Stomach (tissue), 19 donors: ENCODE data around the gene POTED. TPM values are rescaled to one million over a fixed set of nuclear protein-coding genes. Genes with fewer than 3 reads are reported as not detected.
"Not testable (repeated sequence)": the region's sequence is repeated elsewhere in the genome, so short reads cannot be mapped to it uniquely, and the experiment has no call there.

Experiments
- DNase-seq, 2 donors: peaks; one replicate each; pipeline versions ENCODE4 v3.0.0 to v3.0.0-alpha.2; 2013 to 2019
- H3K27ac ChIP-seq, 5 donors: fragments of 200-600 bp in 4 of 5; sonication (generic) in 4 of 5; one replicate each; pipeline ENCODE4 v1.5.1; 2013 to 2019; ENCODE audit warnings: mild to moderate bottlenecking in 1 of 5, moderate library complexity in 1 of 5
- H3K27me3 ChIP-seq, 3 donors: fragments of 200-600 bp; sonication (generic); one replicate each; pipeline ENCODE4 v1.5.1; 2017 to 2019; ENCODE audit warnings: mixed run types in 1 of 3
- H3K36me3 ChIP-seq, 4 donors: fragments of 200-600 bp; sonication (generic); 1 replicate in 3 of 4; 2 replicates in 1 of 4; pipeline ENCODE4 v1.5.1; 2016 to 2019
- H3K4me1 ChIP-seq, 4 donors: fragments of 200-600 bp; sonication (generic); one replicate each; pipeline ENCODE4 v1.5.1; 2016 to 2019
- H3K4me3 ChIP-seq, 4 donors: fragments of 200-600 bp; sonication (generic) in 3 of 4; one replicate each; pipeline ENCODE4 v1.5.1; 2016 to 2019; ENCODE audit warnings: mild to moderate bottlenecking in 1 of 4
- H3K9me3 ChIP-seq, 4 donors: fragments of 200-600 bp; sonication (generic); one replicate each; pipeline ENCODE4 v1.5.1; 2016 to 2019
- WGBS, 5 donors: extraction: QIAGEN DNeasy Blood & Tissue Kit in 3 of 5; methylation state at CpG; one replicate each; pipeline versions ENCODE4 v1.1.5 to v1.1.7; 2013 to 2018; 5-methylcytosine and 5-hydroxymethylcytosine counted together
- intact Hi-C: fragments of 100-400 bp; cut with DNase I; formaldehyde crosslinking; loops from one replicate; pipeline ENCODE4 v1.15.1; 2023; ENCODE audit warnings: low total_unique reads
- long read RNA-seq, 10 donors: transcript quantifications; one replicate each; lab custom pipeline, GENCODE V29; 2026
- polyA plus RNA-seq, 3 donors: library from polyadenylated mRNA; stranded (reverse); fragments of 200-250 nt; gene quantifications; one replicate each; pipeline ENCODE4 v1.2.3, GENCODE V29; 2013
- small RNA-seq, 4 donors: library from RNA; depleted of rRNA; stranded (forward); fragments of <200 nt; gene quantifications; one replicate each; pipeline ENCODE3, GENCODE V24; 2016
- total RNA-seq, 5 donors: library from RNA; depleted of rRNA; stranded (reverse); fragments of >200 nt; gene quantifications; one replicate each; pipeline versions ENCODE4 v1.1.0 to v1.2.3, GENCODE V29; 2014 to 2016
- donor health status: healthy with polysubstance abuse.
- donor health status: Bipolar disorder and iron deficiency.
- donor health status: healthy.

The POTED gene
- not detected for total RNA-seq
- not detected for polyA plus RNA-seq
- long read RNA-seq, donor 1 = 0 reads
- long read RNA-seq, donor 2 = 0 reads
- long read RNA-seq, donor 3 = 0 reads
- long read RNA-seq, donor 4 = 0 reads
- long read RNA-seq, donor 5 = 0 reads
- long read RNA-seq, donor 6 = 0 reads
- long read RNA-seq, donor 7 = 0 reads
- long read RNA-seq, donor 8 = 0 reads
- long read RNA-seq, donor 9 = 0 reads
- long read RNA-seq, donor 10 = 0 reads

DNA sequence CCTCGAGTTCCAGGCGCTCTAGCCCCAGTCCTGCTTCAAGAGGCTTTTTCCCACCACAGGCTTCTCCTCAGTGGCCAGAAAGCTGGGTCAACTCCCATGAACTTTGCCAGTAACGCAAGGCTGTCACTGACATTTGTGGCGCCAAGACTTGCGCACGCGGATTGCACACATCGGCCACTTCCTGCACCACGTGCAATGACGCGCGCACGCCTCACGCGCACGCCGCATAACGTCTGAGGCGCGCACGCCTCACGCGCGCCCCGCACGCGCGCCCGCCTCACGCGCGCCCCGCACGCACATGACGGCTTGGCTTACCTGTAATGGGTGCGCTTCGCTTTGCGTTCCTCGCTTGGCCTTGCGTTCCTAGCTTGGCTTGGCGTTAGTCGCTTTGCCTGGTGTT lies at the start of gene POTED:
Gene POTED (plus strand): TSS at position 301 of the 400 bp plus-strand sequence. CDS start 452 bp downstream, outside the sequence.
- H3K27ac ChIP-seq, DNase-seq, H3K9me3 ChIP-seq, H3K27me3 ChIP-seq, intact Hi-C loops, H3K4me1 ChIP-seq, H3K4me3 ChIP-seq, H3K36me3 ChIP-seq: not testable (repeated sequence)
- WGBS, 5 donors = 79 to 89% (median 85%) methylated on average over 13 to 36 of the region's 42 CpGs; no CpG with 5 or more reads in 1 of the 5 donors

DNA sequence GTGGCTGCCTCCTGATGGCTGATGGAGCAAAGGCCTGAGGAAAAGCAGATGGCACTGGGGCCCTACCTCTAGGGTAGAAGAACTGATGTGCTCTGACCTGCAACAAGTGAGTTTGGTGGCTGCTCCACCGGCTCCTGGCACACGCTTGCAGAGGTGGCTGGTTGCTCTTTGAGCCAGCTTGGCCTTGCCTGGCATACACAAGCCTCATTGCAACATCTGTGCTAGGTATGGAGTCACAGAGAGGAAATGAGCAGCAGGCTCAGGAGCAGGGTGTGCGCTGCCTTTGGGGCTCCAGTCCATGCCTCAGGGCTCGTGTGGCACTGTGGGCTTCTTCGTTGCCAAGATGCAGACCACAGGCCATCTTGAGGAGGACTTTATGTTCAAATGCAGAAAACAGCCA lies 40.5 kb downstream of the POTED start:
- 78 to 100% (median 86%) methylated on average over 2 to 3 of the region's 5 CpGs; no CpG with 5 or more reads in 1 of the 5 donors for WGBS, 5 donors
- H3K4me3 ChIP-seq, H3K27me3 ChIP-seq, intact Hi-C loops, H3K27ac ChIP-seq, DNase-seq, H3K36me3 ChIP-seq, H3K4me1 ChIP-seq, H3K9me3 ChIP-seq: not testable (repeated sequence)

DNA sequence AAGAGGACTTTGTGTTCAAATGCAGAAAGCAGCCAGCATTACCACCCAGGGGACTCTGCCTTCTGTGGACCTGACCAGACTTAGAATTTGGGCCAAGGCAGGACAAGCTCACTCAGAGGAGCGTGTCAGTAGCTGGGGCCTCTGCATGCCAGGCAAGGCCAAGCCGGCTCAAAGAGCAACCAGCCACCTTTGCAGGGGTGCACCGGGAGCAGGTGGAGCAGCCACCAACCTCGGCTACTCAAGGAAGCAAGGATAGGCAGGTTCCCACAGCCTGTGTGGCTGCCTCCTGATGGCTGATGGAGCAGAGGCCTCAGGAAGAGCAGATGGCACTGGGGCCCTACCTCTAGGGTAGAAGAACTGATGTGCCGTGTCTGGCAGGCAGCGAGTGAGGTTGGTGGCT lies 42.2 kb downstream of the POTED start:
- H3K27me3 ChIP-seq, DNase-seq, H3K9me3 ChIP-seq, H3K4me1 ChIP-seq, H3K4me3 ChIP-seq, H3K36me3 ChIP-seq, intact Hi-C loops, H3K27ac ChIP-seq: not testable (repeated sequence)
- WGBS, 5 donors = 76 to 88% (median 82%) methylated on average over 4 to 6 of the region's 6 CpGs; no CpG with 5 or more reads in 1 of the 5 donors

Small RNA genes lying within 50 kb of the gene (small RNA-seq; reads per million reads assigned to genes)
- 0 reads per million in 4 donors for gene AL050303.3
- 0 reads per million in 4 donors for gene MIR3118-1
- gene RNU6-286P = 0 reads per million in 4 donors
